HG02981 (cell line): ENCODE results near the gene LARGE1.
"Not testable (repeated sequence)": the region's sequence is repeated elsewhere in the genome, so short reads cannot be mapped to it uniquely, and the experiment has no call there.

ENCODE experiments used
- ATAC-seq: cut with Tn5 transposase; IDR thresholded peaks from one replicate; pipeline ENCODE4 v1.9.1; 2021; ENCODE audit warnings: mild to moderate bottlenecking, moderate library complexity; ENCODE audit not compliant: unreplicated experiment

LARGE1 gene

DNA sequence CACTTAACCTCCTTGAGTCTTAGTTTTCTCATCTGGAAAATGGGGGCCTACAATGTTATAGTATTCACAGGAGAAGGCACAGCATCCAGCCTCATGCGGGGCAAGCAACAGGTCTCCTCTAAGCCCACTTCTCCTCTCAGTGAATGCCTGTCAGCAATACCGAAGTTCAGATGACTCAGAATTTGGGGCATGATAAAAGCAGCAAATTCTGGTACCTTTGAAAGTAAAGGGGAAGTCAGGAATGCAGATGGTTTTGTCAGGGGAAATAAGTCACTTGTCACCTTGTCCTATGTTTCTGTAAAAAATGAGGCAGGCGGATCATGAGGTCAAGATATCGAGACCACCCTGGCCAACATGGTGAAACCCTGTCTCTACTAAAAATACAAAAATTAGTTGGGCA lies 350.2 kb downstream of the LARGE1 start:
- no peak for ATAC-seq

- no peak for ATAC-seq
Observed at GRCh38 chr22:33569559-33569958, 350.7 kb downstream of the LARGE1 start.

GRCh38 chr22:33569018-33569417 lies 351.3 kb downstream of the LARGE1 start:
- no peak for ATAC-seq

- not testable (repeated sequence) for ATAC-seq
Observed at GRCh38 chr22:33566495-33566894, 353.8 kb downstream of the LARGE1 start.

DNA sequence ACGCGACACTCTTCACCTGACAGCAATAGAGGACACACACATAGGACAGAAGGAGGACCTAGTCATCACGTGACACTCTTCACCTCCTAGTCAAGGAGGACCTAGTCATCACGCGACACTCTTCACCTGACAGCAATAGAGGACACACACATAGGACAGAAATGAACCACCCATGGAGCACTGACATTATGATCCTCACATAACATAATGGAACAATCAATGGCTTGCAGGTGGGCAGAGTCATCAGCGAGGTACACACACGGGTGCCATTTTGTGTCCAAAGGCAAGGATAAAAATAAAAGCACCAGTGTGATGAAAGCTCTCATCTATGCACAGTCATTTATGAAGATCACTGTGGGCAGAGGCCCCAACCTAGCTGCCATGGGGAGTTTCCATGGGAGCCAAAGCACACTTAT lies 354.7 kb downstream of the LARGE1 start:
- no peak for ATAC-seq

DNA sequence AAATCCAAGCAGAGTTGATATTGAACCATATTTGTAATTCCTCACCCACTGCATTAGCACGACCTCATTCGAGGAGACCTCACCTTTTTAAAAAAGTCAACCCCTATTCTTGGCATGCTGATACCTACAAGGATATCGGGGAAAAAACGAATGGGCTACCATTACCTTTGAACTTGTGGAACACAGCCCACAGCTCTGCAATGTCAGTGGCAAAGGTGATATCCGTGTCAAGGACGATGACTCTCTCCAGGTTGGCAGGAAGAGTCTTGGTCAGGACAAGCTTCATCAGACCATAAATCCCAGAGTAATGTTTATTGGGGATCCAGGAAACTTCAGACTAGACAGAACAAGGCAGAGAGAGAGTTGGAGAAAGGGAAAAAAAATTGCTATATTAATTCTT lies 355.6 kb downstream of the LARGE1 start:
- ATAC-seq, result no peak

GRCh38 chr22:33563220-33563964 lies 356.9 kb downstream of the LARGE1 start:
- no peak for ATAC-seq

DNA sequence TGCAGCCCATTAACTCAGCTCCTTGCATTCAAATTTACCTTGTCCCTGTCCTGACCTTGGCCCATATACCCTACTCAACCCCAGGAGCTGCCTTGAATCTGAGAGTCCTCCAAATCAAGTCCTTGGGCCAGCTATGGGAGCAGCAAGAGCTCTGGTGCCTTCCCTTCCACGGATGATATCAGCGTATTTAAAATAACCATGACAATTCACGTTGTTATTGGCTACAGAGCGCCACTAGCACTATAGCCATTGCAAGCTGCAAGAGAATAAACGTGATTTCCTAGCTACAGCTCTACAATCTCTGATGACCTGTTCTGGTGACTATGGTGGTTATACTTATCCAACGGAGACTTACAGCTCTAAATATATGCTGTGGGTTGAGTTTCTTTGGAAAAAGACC lies 357.8 kb downstream of the LARGE1 start:
- no peak for ATAC-seq

GRCh38 chr22:33561149-33561807 lies 359.0 kb downstream of the LARGE1 start:
- ATAC-seq, result no peak

DNA sequence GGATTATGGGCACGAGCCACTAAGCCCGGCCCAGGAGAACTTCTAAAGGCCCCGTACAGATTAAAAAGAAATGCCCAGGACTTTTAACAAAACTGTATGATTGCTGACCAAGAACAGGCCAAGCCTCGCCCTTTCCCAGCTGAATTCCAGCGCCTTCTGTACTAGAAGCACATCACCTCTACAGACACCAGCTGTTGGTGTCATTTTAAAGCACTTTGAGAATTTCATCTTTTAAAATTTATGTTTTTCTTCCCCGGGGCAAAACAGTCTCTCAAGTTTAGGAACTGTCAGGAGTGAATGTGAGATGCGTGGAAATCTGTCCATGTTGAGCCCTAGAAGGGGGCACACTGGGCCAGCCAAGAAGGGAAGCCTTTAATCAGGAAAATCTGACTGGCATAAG lies 362.4 kb downstream of the LARGE1 start:
- ATAC-seq, result no peak

- no peak for ATAC-seq
Observed at GRCh38 chr22:33555814-33556522, 364.3 kb downstream of the LARGE1 start.

GRCh38 chr22:33553493-33553892 lies 366.8 kb downstream of the LARGE1 start:
- ATAC-seq, result no peak

DNA sequence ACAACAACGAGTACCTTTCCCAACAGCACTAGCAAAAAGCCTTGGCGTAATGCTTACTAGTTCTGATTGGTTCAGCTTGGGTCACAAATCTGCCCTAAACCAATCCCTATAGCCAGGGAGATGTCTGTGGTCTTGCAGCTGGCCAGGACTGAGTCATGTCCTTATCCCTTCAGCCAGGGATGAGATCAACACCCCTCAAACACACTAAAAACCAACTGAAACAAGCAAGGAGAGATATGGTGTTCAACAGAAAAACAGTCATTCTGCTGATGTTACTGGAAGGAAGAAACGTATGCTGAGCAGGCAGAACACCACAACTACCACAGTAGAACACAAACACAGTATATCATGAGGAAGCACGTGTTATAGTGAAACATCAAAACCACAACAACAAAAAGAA lies 375.6 kb downstream of the LARGE1 start:
- ATAC-seq, result no peak

DNA sequence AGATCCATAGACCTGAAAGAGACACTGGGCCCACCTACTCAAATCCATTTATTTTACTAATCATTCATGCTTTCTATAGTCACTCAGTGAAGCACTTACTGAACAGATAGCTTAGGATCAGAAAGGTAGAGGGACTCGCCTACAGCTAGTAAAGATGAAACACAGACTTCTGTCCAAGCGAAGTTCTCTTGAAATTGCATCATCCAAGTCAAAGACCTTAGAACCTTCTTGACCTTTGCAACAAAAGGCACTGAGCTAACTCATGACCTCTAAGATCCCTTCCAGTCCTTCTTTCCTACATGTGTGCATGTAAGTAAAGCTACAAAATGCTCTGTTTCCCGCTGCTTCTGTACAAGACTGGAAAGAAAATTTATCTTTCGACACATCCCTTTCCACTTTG lies 377.6 kb downstream of the LARGE1 start:
- ATAC-seq, result no peak

DNA sequence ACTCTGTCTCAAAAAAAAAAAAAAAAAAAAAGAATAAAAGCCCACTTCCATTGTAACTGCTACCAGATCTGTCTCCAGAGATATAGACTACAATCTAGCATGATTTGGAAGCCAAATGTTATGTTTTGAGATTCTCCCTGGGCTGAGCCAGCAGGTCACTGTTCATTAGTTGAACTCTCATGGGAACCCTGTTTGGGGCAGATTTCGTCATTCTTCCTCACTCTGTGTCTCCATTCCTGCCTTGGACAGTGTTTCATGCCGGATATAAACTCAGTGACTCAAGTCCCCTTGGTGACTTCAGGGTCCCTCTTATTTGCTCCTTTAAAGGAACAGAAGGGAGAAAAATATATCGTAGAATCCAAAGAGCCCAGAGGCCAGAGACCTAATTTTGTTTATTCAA lies 378.1 kb downstream of the LARGE1 start:
- ATAC-seq, result no peak

DNA sequence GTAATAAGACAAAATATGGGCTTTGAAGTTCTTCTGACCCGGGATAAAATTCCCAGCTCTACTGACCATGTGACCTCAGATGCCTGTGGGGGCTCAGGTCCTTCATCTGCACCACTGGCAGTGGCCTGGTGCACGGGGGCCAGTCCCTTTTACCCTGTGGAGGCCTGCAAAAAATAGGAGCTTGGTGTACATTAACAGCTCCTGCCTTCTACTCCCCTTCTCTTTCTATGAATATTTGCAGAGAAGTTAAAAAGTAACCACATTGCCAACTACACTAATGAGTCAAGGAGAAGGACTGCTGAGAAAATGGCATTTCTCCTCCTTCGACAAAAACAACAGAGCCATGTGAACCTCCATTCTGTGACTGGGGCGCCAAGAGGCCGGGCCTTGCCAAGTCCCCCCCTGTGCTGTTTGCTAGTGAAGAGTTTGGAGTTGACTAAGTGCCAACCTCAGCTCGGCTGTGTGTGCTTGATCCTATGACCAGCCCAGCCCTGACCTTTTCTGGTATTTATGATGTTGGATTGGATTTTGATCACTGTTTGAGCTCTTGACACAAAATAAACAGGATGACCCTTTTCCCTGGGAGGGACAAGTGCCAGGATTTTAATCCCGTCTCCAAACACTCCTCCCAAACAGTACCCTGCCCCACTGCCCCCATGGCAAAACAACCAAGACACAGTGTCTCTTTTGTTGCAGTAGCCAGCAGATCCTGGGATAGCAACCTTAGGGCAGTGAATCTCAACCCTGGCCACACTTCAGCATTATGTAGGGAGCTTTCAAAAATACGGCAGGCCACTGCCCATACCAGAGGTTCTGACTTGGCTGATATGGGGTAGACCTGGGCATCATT lies 380.1 kb downstream of the LARGE1 start:
- ATAC-seq, result no peak

DNA sequence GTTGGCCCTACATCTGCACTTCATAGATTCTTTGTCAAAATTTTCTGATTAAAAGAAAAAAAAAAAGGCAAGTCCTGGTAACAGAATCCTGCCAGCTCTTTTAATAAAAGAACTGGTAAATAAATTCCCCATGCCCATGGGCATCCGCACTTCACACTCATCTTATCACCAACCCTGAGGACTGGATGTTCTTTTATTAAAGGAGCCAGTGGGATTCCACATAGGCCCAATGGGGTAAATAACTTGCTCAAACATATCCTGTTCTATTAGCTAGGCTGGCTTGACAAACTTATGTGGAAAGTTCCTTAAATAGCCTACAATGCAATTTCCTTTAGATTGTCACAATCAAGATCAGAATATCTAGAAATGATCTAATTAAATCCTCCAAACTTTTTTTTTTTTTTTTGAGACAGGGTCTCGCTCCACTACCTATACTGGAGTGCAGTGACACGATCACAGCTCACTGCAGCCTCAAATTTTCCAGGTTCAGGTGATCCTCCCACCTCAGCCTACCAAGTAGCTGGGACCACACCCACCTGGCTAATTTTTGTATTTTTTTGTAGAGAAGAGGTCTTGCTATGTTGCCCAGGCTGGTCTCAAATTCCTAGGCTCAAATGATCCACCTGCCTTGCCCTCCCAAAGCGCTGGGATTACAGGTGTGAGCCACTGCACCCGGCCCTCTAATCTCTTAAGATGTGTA lies 380.9 kb downstream of the LARGE1 start:
- ATAC-seq, result no peak

DNA sequence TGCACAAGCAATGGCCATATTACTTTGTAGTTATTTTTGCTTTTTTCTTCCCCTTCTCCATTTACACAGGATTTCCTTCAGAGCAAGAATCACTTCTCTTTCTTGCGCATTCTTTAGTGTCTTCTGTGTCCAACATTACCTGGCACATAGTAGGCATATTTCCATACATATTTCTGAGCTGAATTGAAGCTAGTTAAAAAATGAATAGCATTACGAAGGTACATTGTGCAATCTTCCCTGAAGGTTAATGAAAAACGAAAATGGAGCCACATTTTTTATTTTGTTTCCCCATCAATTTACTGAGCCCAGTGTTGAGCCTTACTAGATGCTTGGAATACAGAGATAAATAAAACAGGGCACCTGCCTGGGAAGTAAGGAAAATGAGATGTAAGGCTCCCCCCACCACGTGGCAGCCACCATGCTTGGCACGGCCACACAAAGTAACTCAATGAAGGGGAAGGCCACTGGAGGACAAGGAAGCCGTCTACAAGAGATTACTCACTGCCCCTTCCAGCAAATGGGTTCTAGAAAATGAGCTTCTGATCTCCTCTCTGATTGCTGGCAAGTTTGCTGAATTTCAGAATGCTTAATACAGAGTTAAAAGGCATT lies 381.9 kb downstream of the LARGE1 start:
- ATAC-seq, result no peak

DNA sequence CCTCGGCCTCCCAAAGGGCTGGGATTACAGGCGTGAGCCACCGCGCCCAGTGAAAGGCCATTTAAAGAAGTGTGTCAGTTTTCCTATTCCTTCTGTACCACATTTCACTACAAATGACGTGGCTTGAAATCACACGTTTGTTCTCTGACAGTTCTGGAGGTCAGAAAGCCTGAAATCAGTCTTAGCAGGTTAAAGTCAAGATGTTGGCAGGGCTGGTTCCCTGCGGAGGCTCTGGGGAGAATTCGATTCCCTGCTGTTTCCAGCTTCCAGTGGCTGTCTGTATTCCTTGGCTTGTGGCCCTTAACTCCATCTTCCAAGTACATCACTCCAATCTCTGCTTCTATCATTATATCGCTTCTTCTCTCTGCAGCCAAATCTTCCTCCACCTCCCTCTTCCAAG lies 383.2 kb downstream of the LARGE1 start:
- ATAC-seq, result no peak
